Measurements from ENCODE around the gene PPARG. TPM values are rescaled to one million over a fixed set of nuclear protein-coding genes. Genes with fewer than 3 reads are reported as not detected.

Gene PPARG
- total and polyA plus RNA-seq, 7 donors: 9.7 to 111 (median 17.8) TPM

- no peaks in the 10 kb centered on the region for H3K27me3 ChIP-seq
- H3K9me3 ChIP-seq: no peaks in the 10 kb centered on the region
- no peak overlapping the region for H3K27ac ChIP-seq
- no peaks in the 10 kb centered on the region for H3K4me1 ChIP-seq
- no peak overlapping the region for H3K4me3 ChIP-seq
- TF ChIP-seq EP300 (IDR thresholded peaks at IDR 0.05) (no peak), POLR2A (IDR thresholded peaks at IDR 0.05) (no peak), POLR2AphosphoS5 (IDR thresholded peaks at IDR 0.05) (no peak)
- TF ChIP-seq, protein P1, sequence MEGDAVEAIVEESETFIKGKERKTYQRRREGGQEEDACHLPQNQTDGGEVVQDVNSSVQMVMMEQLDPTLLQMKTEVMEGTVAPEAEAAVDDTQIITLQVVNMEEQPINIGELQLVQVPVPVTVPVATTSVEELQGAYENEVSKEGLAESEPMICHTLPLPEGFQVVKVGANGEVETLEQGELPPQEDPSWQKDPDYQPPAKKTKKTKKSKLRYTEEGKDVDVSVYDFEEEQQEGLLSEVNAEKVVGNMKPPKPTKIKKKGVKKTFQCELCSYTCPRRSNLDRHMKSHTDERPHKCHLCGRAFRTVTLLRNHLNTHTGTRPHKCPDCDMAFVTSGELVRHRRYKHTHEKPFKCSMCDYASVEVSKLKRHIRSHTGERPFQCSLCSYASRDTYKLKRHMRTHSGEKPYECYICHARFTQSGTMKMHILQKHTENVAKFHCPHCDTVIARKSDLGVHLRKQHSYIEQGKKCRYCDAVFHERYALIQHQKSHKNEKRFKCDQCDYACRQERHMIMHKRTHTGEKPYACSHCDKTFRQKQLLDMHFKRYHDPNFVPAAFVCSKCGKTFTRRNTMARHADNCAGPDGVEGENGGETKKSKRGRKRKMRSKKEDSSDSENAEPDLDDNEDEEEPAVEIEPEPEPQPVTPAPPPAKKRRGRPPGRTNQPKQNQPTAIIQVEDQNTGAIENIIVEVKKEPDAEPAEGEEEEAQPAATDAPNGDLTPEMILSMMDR (IDR thresholded peaks at IDR 0.05): no peak
- WGBS, 2 donors: 90 to 96% methylated on average over 2 of the region's 2 CpGs
- DNase-seq: no peak
- no peaks in the 10 kb centered on the region for H3K36me3 ChIP-seq
- intact Hi-C loops (cut with DNase I): no loop called here
Measured at GRCh38 chr3:12303534-12303933, 14.7 kb downstream of the PPARG start.

GRCh38 chr3:12303993-12304392, 15.1 kb downstream of the PPARG start:
- Histone ChIP-seq H3K4me1 (no peaks in the 10 kb centered on the region), H3K4me3 (no peak overlapping the region), H3K36me3 (no peaks in the 10 kb centered on the region), H3K27ac (no peak overlapping the region), H3K27me3 (no peaks in the 10 kb centered on the region), H3K9me3 (no peaks in the 10 kb centered on the region)
- intact Hi-C loops (cut with DNase I): no loop called here
- no peak for DNase-seq
- WGBS, 2 donors: 66 to 67% methylated on average over 6 of the region's 6 CpGs
- TF ChIP-seq, protein P1 (IDR thresholded peaks at IDR 0.05): no peak
- TF ChIP-seq POLR2A (IDR thresholded peaks at IDR 0.05) (no peak), EP300 (IDR thresholded peaks at IDR 0.05) (peak in 1 of 4 donors; percentile 29), POLR2AphosphoS5 (IDR thresholded peaks at IDR 0.05) (no peak)

- WGBS, 2 donors: 79 to 89% methylated on average over 2 of the region's 2 CpGs
- H3K4me1 ChIP-seq: no peaks in the 10 kb centered on the region
Measured at GRCh38 chr3:12307136-12307535, 18.3 kb downstream of the PPARG start.

DNA sequence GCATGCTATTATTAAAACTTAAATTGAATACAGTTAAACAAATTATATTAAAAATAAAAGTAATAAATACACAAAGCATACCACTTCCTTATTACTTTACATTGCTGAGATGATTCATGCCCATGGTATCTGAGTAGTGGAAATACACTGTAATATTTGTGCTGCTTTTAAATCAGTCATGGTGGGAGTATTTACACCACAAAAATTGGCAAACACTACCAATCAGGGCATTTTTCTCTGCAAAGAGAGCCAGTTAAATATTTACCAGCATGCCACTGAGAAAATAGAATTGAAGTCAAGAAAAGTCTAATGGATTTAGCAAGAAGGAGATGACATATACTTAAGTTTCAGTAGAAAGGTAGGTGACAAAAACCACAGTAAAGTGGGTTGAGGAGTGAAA, 19.6 kb downstream of the PPARG start:
- no peaks in the 10 kb centered on the region for H3K36me3 ChIP-seq
- H3K27ac ChIP-seq: no peak overlapping the region
- no peak overlapping the region for H3K4me3 ChIP-seq
- TF ChIP-seq POLR2AphosphoS5 (IDR thresholded peaks at IDR 0.05) (no peak), EP300 (IDR thresholded peaks at IDR 0.05) (no peak), POLR2A (IDR thresholded peaks at IDR 0.05) (no peak)
- TF ChIP-seq, protein P1 (IDR thresholded peaks at IDR 0.05): no peak
- H3K4me1 ChIP-seq: no peaks in the 10 kb centered on the region
- no peaks in the 10 kb centered on the region for H3K9me3 ChIP-seq
- no peaks in the 10 kb centered on the region for H3K27me3 ChIP-seq
- no peak for DNase-seq
- intact Hi-C loops (cut with DNase I): no loop called here

More at GRCh38 chr3:12307136-12307535, 18.3 kb downstream of the PPARG start:
- Histone ChIP-seq H3K36me3 (no peaks in the 10 kb centered on the region), H3K27ac (no peak overlapping the region), H3K4me3 (no peak overlapping the region), H3K27me3 (no peaks in the 10 kb centered on the region), H3K9me3 (no peaks in the 10 kb centered on the region)
- no peak for DNase-seq
- no peak for TF ChIP-seq POLR2A (IDR thresholded peaks at IDR 0.05)
- TF ChIP-seq, protein P1 (IDR thresholded peaks at IDR 0.05): no peak
- TF ChIP-seq EP300 (IDR thresholded peaks at IDR 0.05): no peak
- TF ChIP-seq POLR2AphosphoS5 (IDR thresholded peaks at IDR 0.05): no peak
- intact Hi-C loops (cut with DNase I): no loop called here

DNA sequence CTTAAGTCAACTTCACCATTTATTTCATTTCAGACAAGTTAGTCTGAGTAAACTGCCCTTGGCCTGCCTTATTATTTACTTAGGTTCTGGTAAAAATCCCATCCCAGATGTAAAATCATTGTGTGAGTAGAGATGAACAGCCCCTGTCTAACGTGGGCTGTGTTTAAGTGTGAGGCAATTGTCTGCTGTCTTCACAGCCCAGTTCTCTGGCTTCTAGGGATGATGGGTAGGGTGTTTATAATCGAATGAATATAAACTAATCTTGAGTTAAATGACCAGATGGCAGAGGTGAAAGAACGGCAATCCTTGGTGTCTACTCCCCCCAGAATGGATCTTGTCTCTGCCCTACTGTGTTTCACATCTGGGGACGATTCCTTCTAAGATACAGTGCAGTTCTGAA, 20.8 kb downstream of the PPARG start:
- no peaks in the 10 kb centered on the region for H3K4me1 ChIP-seq
- intact Hi-C loops (cut with DNase I): no loop called here
- TF ChIP-seq, protein P1 (IDR thresholded peaks at IDR 0.05): no peak
- no peak for TF ChIP-seq POLR2AphosphoS5 (IDR thresholded peaks at IDR 0.05)
- TF ChIP-seq EP300 (IDR thresholded peaks at IDR 0.05): no peak
- TF ChIP-seq POLR2A (IDR thresholded peaks at IDR 0.05): no peak
- H3K27ac ChIP-seq: no peak overlapping the region
- H3K36me3 ChIP-seq: no peaks in the 10 kb centered on the region
- no peaks in the 10 kb centered on the region for H3K27me3 ChIP-seq
- WGBS, 2 donors: 69 to 76% methylated on average over 4 of the region's 4 CpGs
- DNase-seq: no peak
- H3K9me3 ChIP-seq: no peaks in the 10 kb centered on the region
- no peak overlapping the region for H3K4me3 ChIP-seq

Measured in sigmoid colon (tissue), 7 donors.